ENCODE measurements around the gene ASMTL. TPM values are rescaled to one million over a fixed set of nuclear protein-coding genes. Genes with fewer than 3 reads are reported as not detected.

The ASMTL gene
- total and polyA plus RNA-seq, 2 experiments from 2014 or later, result 36.5 to 43.8 TPM

DNA sequence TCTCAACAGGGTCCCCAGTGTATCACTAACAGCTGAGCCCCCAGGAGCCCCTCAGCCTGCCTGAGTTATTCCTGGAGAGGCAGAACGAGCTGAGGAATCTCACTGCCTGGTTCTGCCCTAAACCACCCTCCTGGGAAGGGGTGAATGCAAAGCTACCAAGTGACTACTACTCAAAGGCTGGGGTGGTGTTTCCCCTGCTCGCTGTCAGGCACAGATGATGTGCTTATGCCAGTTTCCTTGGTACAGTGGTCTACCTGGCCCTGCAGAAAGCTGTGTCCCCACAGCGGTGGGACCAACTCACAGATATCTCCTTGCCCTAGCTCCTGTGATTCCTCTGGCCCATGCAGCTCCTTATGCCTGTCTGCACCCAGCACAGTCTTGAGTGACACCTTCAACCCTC, 35.4 kb upstream of the ASMTL start:
- Histone ChIP-seq H3K4me3 (no peak overlapping the region), H3K4me1 (ENCODE audit: low read depth) (no peaks in the 10 kb centered on the region), H3K9me3 (ENCODE audit: low read depth) (no peaks in the 10 kb centered on the region), H3K36me3 (no peaks in the 10 kb centered on the region), H3K27ac (no peak overlapping the region), H3K27me3 (no peaks in the 10 kb centered on the region)
- DNase-seq (ENCODE audit: low read depth in 1 of 2, low spot score in 1 of 2), result no peak
- TF ChIP-seq, protein P1, sequence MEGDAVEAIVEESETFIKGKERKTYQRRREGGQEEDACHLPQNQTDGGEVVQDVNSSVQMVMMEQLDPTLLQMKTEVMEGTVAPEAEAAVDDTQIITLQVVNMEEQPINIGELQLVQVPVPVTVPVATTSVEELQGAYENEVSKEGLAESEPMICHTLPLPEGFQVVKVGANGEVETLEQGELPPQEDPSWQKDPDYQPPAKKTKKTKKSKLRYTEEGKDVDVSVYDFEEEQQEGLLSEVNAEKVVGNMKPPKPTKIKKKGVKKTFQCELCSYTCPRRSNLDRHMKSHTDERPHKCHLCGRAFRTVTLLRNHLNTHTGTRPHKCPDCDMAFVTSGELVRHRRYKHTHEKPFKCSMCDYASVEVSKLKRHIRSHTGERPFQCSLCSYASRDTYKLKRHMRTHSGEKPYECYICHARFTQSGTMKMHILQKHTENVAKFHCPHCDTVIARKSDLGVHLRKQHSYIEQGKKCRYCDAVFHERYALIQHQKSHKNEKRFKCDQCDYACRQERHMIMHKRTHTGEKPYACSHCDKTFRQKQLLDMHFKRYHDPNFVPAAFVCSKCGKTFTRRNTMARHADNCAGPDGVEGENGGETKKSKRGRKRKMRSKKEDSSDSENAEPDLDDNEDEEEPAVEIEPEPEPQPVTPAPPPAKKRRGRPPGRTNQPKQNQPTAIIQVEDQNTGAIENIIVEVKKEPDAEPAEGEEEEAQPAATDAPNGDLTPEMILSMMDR (IDR thresholded peaks at IDR 0.05; ENCODE audit: low read depth, low read length), result no peak

DNA sequence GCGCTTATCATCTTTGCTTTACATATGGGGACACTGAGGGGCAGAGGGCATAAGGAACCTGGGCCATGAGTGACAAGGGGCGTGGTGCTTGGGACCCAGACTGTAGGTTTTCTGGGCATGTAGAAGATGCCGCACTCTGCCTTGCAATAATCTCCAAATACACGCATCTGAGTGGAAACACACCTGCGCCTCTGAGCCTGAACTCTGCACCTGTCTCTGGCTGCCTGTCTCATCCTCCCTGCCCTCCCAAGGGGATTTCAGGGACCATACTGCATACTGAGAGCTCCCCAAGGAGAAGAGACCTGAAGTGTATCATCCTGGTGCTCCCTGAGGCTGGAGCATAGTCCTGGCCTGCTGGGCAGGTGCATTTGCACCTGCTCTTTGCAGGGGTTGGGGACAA, 34.7 kb upstream of the ASMTL start:
- H3K27ac ChIP-seq, result no peak overlapping the region
- H3K4me3 ChIP-seq, result no peak overlapping the region
- H3K36me3 ChIP-seq, result no peaks in the 10 kb centered on the region
- H3K4me1 ChIP-seq (ENCODE audit: low read depth), result no peaks in the 10 kb centered on the region
- TF ChIP-seq, protein P1 (IDR thresholded peaks at IDR 0.05; ENCODE audit: low read depth, low read length), result no peak
- DNase-seq (ENCODE audit: low read depth in 1 of 2, low spot score in 1 of 2), result no peak
- H3K9me3 ChIP-seq (ENCODE audit: low read depth), result no peaks in the 10 kb centered on the region
- H3K27me3 ChIP-seq, result no peaks in the 10 kb centered on the region

DNA sequence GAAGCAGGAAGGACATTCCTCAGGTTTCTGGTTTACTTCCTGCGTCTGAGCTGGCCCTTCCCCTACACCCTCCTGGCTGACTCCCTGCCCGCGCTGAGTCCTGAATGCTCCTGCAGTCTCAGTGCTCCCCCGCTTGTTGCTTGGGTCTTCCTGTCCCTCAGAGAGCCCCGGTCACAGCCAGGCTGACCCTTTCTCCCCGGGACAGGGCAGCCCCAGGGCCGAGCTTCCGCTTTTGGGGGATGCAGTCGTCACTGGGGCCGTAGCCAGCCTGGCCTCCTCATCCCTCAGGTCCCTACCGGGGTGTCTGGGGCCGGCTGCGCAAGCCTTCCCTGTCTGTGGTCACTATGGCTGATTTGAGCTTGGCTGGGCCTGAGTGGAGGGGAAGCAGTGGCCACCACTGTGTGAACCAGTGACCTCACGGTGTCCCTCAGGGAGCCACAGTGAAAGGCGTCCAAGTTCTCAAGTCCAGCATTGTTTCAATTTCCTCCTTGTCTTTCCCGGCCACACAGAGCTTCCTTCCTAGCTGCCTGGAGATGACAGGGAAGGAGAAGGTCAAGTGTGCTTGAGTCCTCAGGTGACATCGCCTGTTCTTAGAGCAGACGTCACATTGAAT, 34.1 kb upstream of the ASMTL start:
- no peaks in the 10 kb centered on the region for H3K9me3 ChIP-seq (ENCODE audit: low read depth)
- no peak overlapping the region for H3K4me3 ChIP-seq
- no peak for DNase-seq (ENCODE audit: low read depth in 1 of 2, low spot score in 1 of 2)
- H3K36me3 ChIP-seq, result no peaks in the 10 kb centered on the region
- no peaks in the 10 kb centered on the region for H3K27me3 ChIP-seq
- H3K27ac ChIP-seq, result no peak overlapping the region
- TF ChIP-seq, protein P1 (IDR thresholded peaks at IDR 0.05; ENCODE audit: low read depth, low read length), result no peak
- H3K4me1 ChIP-seq (ENCODE audit: low read depth), result no peaks in the 10 kb centered on the region

DNA sequence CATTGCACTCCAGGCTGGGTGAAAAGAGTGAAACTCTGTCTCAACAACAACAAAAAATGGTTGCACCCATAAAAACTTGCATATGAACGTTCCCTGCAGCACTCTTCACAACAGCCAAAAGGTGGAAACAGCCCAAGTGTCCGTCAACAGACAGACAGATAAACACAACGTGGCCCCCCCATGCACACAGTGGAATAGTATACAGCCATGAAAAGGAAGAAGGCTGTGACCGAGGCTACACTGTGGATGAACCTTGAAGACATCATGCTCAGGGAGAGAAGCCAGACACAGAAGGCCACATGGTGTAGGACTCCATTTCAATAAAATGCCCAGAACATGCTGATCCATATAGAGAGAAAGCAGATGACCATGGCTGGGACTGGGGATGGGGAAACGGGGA, 33.5 kb upstream of the ASMTL start:
- Histone ChIP-seq H3K4me1 (ENCODE audit: low read depth) (no peaks in the 10 kb centered on the region), H3K27ac (no peak overlapping the region), H3K9me3 (ENCODE audit: low read depth) (no peaks in the 10 kb centered on the region), H3K27me3 (no peaks in the 10 kb centered on the region), H3K4me3 (no peak overlapping the region), H3K36me3 (no peaks in the 10 kb centered on the region)
- TF ChIP-seq, protein P1 (IDR thresholded peaks at IDR 0.05; ENCODE audit: low read depth, low read length), result no peak
- no peak for DNase-seq (ENCODE audit: low read depth in 1 of 2, low spot score in 1 of 2)

DNA sequence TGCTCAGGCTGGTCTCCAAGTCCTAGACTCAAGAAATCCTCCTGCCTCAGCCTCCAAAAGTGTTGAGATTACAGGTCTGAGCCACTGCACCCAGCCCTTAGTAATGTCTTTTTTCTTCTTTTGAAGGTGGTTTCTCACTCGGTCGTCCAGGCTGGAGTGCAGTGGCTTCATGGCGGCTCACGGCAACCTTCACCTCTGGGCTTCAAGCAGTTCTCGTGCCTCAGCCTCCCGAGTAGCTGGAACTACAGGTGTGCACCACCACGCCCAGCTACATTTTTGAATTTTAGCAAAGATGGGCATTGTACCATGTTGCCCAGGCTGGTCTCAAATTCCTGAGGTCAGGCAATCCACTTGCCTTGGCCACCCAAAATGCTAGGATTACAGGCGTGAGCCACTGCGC, 32.3 kb upstream of the ASMTL start:
- TF ChIP-seq, protein P1 (IDR thresholded peaks at IDR 0.05; ENCODE audit: low read depth, low read length), result no peak
- Histone ChIP-seq H3K27ac (no peak overlapping the region), H3K36me3 (no peaks in the 10 kb centered on the region), H3K9me3 (ENCODE audit: low read depth) (no peaks in the 10 kb centered on the region), H3K4me1 (ENCODE audit: low read depth) (no peaks in the 10 kb centered on the region), H3K4me3 (no peak overlapping the region), H3K27me3 (no peaks in the 10 kb centered on the region)
- no peak for DNase-seq (ENCODE audit: low read depth in 1 of 2, low spot score in 1 of 2)

Data from cardiac muscle cell (in vitro differentiated cells and primary cell).